Karpas-422 (cell line): ENCODE data around the gene SLC17A9. TPM values are rescaled to one million over a fixed set of nuclear protein-coding genes. Genes with fewer than 3 reads are reported as not detected.

ENCODE experiments used
- DNase-seq: peaks from one replicate; pipeline ENCODE4 v3.0.0-alpha.2; 2015
- H2AFZ ChIP-seq: fragments of 200-600 bp; sonication (generic); 2 replicates; pipeline ENCODE4 v1.6.1; 2014; ENCODE audit warnings: antibody characterized with exemption, low read length, mixed read lengths
- H3K27ac ChIP-seq: fragments of 200-600 bp; sonication (generic); 2 replicates; pipeline ENCODE4 v1.5.1; 2014; ENCODE audit warnings: mild to moderate bottlenecking, low read length, moderate library complexity
- H3K27me3 ChIP-seq: fragments of 200-600 bp; sonication (generic); 2 replicates; pipeline ENCODE4 v1.6.1; 2014; ENCODE audit warnings: low read length, mixed read lengths
- H3K36me3 ChIP-seq: fragments of 200-600 bp; sonication (generic); 2 replicates; pipeline ENCODE4 v1.6.1; 2014; ENCODE audit warnings: low read length, mixed read lengths; ENCODE audit not compliant: insufficient read depth
- H3K4me1 ChIP-seq: fragments of 200-600 bp; sonication (generic); 2 replicates; pipeline ENCODE4 v1.6.1; 2014; ENCODE audit warnings: mild to moderate bottlenecking, low read length, mixed read lengths
- H3K4me2 ChIP-seq: fragments of 200-600 bp; sonication (generic); 2 replicates; pipeline ENCODE4 v1.6.1; 2014; ENCODE audit warnings: low read length, low read depth, mild to moderate bottlenecking; ENCODE audit not compliant: poor library complexity, severe bottlenecking
- H3K4me3 ChIP-seq: fragments of 200-600 bp; sonication (generic); 2 replicates; pipeline ENCODE4 v1.5.1; 2014; ENCODE audit warnings: mild to moderate bottlenecking, antibody characterized with exemption, low read length, mixed read lengths
- H3K79me2 ChIP-seq: fragments of 200-600 bp; sonication (generic); 2 replicates; pipeline ENCODE4 v1.6.1; 2014; ENCODE audit warnings: mild to moderate bottlenecking, low read length, mixed read lengths
- H3K9ac ChIP-seq: fragments of 200-600 bp; sonication (generic); 2 replicates; pipeline ENCODE4 v1.6.0; 2014; ENCODE audit warnings: low read length
- H3K9me2 ChIP-seq: fragments of 200-600 bp; sonication (generic), shearing (Covaris generic); replicated peaks from 2 replicates; pipeline ENCODE4 v1.6.0; 2014; ENCODE audit warnings: mild to moderate bottlenecking, low read length, moderate library complexity; ENCODE audit not compliant: insufficient read depth
- H3K9me3 ChIP-seq: fragments of 300-700, 200-600 bp; sonication (generic); 2 replicates; pipeline ENCODE4 v1.6.1; 2014; ENCODE audit warnings: low read length, mixed read lengths
- H4K20me1 ChIP-seq: fragments of 200-600 bp; sonication (generic); 2 replicates; pipeline ENCODE4 v1.6.1; 2014; ENCODE audit warnings: mild to moderate bottlenecking, antibody characterized with exemption, low read length, low read depth; ENCODE audit not compliant: insufficient read depth
- total RNA-seq: library from RNA; depleted of rRNA; stranded (reverse); fragments of >200 nt; shearing (Covaris generic); gene quantifications from 2 replicates; pipeline ENCODE4 v1.2.3, GENCODE V29; 2014; ENCODE audit warnings: low replicate concordance

The SLC17A9 gene
- total RNA-seq, 1 experiment from 2014 or later = 15.9 TPM

DNA sequence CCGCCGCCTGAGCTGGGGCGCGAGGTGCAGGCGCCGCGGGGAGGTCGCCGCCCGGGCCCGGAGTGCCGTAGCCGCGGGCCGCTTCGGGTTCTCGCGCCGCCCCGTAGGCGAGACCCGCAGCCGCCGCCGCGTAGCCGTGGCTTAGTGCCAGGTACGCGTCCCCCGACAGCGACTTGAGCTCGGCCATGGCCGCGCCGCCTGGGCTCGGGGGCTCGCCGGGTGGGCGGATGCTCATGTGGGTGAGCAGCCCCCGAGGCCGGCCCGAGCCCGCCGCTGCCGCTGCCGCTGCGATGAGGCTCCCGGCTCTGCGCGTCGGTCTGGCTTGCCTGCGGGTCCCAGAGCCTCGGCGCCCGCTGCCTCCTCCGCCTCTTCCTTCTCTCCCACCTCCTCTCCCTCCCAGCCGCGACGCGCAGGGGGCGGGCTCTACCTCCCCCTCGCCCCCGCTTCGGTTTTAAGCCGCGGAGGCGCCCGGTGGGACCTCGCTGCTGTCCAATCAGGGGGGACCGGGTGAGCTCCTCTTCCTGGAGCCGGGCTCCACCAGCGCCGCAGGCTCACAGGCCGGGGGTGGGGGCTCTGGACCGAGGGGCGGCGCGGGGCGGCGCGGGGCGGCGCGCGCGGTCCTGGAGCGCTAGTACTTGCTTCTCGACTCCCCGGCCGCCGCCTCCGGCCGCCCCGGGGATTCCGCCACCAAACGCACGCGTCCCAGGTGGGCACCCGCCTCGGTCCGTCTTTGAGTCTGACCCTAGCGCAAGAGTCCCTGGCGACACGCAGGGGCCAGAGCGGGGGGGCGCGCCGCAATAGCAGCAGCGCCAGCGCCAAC, 54.2 kb downstream of the SLC17A9 start, which contains the start of gene BHLHE23:
Gene BHLHE23, minus strand, starts transcription at position 425 of the 820 bp plus-strand sequence. Its CDS starts 190 bp downstream, at position 235.
- peaks cover 23% of the 10 kb centered on the region for H3K4me1 ChIP-seq
- H4K20me1 ChIP-seq = no peaks in the 10 kb centered on the region
- no peak within 1 kb of the TSS for H3K4me2 ChIP-seq
- H3K27me3 ChIP-seq = no peaks in the 10 kb centered on the region
- no peak for DNase-seq
- H3K27ac ChIP-seq = no peak within 1 kb of the TSS
- H2AFZ ChIP-seq = no peak within 1 kb of the TSS
- no peaks in the 10 kb centered on the region for H3K9me2 ChIP-seq
- H3K36me3 ChIP-seq = no peaks in the 10 kb centered on the region
- no peaks in the 10 kb centered on the region for H3K9me3 ChIP-seq
- no peak within 1 kb of the TSS for H3K4me3 ChIP-seq
- H3K9ac ChIP-seq = no peak within 1 kb of the TSS
- H3K79me2 ChIP-seq = no peaks in the 10 kb centered on the region

DNA sequence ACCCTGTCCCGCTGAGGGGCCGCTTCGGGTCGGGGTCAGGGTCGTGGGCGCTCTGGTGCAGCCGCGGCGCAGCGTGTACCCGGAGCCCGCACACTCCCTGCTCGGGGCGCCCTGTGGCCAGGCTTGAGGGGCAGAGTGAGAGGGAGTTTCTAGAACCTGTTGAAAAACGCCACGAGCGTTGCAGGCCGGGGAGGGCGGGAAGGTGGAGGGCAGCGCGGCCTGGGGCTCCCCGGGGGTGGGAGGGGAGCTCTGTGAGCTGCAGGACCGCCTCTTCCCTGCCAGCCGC, 54.8 kb downstream of the SLC17A9 start:
- no peak overlapping the region for H3K27ac ChIP-seq
- H3K36me3 ChIP-seq = no peaks in the 10 kb centered on the region
- DNase-seq = no peak
- no peak overlapping the region for H2AFZ ChIP-seq
- no peaks in the 10 kb centered on the region for H3K9me2 ChIP-seq
- peaks cover 24% of the 10 kb centered on the region for H3K4me1 ChIP-seq
- no peak overlapping the region for H3K4me2 ChIP-seq
- H3K4me3 ChIP-seq = no peak overlapping the region
- H3K79me2 ChIP-seq = no peaks in the 10 kb centered on the region
- H4K20me1 ChIP-seq = no peaks in the 10 kb centered on the region
- H3K9me3 ChIP-seq = no peaks in the 10 kb centered on the region
- no peak overlapping the region for H3K9ac ChIP-seq
- no peaks in the 10 kb centered on the region for H3K27me3 ChIP-seq

DNA sequence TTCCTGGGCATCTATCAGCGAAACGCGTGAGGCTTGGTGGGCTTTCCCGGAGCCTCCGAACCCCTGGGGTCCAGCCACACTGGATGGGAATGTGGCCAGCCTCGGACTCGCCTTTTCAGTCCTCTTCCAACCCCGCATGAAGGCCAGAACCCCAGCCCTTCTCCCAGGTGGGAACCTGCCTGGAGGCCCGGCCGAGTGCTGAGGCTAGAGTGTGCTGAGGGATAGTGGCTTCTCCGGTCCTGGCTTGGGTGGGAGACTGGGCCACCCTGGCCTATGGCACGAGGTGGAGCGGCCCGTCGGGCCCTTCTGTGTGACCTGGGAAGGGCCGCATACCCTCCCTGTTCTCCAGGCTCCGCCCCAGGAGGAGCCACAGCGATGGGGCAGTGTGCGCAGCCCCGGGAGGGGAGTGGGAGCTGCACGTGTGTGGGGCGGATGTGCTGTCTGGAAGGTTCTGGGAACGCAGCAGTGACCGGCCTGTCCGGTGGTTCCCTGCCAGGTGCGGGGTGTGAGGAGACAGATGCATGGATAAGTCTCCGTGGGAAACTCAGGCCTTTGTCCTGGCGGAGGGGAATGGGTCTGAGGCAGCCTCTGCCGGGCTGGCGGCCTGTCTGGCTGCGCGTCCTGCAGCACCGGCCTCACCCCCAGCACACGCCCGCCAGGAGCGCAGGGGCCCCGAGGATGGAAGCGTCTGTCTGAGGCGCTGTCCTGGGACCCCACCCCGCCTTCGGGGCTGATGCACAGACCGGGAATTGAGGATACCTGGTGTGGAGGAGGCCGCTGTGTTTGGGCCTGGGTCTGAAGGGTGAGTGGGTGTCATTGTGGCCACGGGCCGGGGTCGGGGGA, 55.4 kb downstream of the SLC17A9 start:
- Histone ChIP-seq H3K36me3 (no peaks in the 10 kb centered on the region), H3K4me1 (peaks cover 24% of the 10 kb centered on the region), H3K27ac (no peak overlapping the region), H3K27me3 (no peaks in the 10 kb centered on the region), H3K9me3 (no peaks in the 10 kb centered on the region), H3K9ac (no peak overlapping the region), H3K9me2 (no peaks in the 10 kb centered on the region), H3K4me3 (no peak overlapping the region), H3K4me2 (no peak overlapping the region), H3K79me2 (no peaks in the 10 kb centered on the region), H2AFZ (no peak overlapping the region), H4K20me1 (no peaks in the 10 kb centered on the region)
- DNase-seq = no peak

DNA sequence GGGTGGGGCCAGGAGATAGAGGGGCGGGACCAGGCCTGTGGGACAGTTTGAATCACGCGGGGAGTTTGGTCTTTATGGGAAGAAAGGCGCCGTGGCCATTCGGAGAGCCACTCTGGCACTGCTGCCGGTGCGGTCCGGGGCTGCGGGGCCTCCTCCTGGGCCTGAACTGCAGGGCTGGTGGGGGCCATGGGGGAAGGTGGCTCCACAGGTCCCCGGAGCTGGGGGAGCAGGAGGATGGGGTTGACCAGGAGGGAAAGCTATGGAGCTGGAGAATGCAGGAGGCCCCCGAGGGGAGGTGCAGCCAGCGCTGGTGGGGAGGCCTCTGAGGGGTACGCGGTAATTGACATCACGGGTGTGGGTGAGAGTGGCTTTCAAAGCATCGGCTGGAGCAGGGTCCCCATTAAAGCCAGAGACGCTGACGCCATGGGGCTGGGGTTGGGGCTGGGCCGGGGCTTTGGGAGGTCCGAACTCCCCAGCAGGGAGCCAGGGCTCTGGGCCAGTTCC, 56.1 kb downstream of the SLC17A9 start:
- Histone ChIP-seq H3K9ac (peak overlapping the region; percentile 55; the same call in 1 of the 2 replicates), H3K9me3 (peaks cover 3% of the 10 kb centered on the region; the same call in 1 of the 2 replicates), H3K4me3 (peak overlapping the region; percentile 57; the same call in 1 of the 2 replicates), H4K20me1 (no peaks in the 10 kb centered on the region), H3K4me2 (peak overlapping the region; percentile 56), H3K36me3 (no peaks in the 10 kb centered on the region), H3K79me2 (no peaks in the 10 kb centered on the region), H3K27ac (no peak overlapping the region), H3K9me2 (no peaks in the 10 kb centered on the region), H2AFZ (peak overlapping the region; percentile 86; the same call in 1 of the 2 replicates), H3K4me1 (peaks cover 24% of the 10 kb centered on the region), H3K27me3 (no peaks in the 10 kb centered on the region)
- DNase-seq = no peak

DNA sequence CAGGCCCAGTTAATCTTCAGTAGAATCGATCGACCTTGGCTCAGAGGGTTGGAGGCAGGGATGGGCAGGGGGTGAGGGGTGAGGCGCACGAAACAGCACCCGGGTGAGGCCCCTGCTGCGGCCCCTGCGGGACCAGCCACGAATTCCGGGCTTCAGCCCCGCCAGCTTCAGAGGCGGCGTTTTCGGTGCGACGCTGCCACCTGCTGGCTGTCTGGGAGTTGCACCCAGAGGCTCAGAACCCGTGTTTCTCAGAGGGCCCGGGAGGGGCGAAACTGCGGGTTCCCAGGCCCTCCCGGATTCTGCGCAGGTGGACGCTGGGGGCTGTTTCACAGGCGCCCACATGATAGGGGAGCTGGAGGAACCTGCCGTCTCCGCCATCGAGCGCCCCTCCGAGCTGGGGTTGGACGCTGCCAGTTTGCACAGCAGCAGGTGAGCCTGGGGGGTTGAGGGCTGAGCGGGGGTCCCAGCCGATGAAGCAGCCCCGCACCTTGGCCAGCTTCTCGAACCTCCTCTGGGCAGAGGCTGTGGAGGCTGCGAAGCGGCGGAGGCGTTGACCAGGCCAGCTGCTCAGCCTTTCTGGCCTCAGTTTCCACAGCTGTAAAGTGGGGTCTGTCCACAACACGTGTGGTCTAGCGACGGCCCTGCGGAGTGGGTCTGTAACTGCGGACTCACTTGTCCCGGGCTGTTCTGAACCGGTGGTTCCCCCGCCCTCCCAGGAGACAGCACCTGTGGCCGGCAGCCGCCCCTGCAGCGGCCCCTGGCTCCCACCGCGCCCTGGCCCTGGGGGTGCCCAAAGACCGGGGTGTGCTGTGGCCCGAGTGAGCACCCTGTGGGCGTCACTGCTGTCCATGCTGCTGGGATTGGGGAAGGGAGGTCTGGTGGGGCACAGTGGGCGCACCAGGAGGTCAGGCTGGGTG, 56.8 kb downstream of the SLC17A9 start:
- no peaks in the 10 kb centered on the region for H3K79me2 ChIP-seq
- H4K20me1 ChIP-seq = no peaks in the 10 kb centered on the region
- H3K4me3 ChIP-seq = peak overlapping the region; percentile 57; the same call in 1 of the 2 replicates
- peak overlapping the region; percentile 55 for H3K9ac ChIP-seq
- H3K27ac ChIP-seq = no peak overlapping the region
- no peaks in the 10 kb centered on the region for H3K9me2 ChIP-seq
- peak overlapping the region; percentile 56 for H3K4me2 ChIP-seq
- no peaks in the 10 kb centered on the region for H3K36me3 ChIP-seq
- DNase-seq = peak; percentile 94
- H2AFZ ChIP-seq = peak overlapping the region; percentile 86; the same call in 1 of the 2 replicates
- H3K4me1 ChIP-seq = peaks cover 24% of the 10 kb centered on the region
- peaks cover 3% of the 10 kb centered on the region; the same call in 1 of the 2 replicates for H3K9me3 ChIP-seq
- no peaks in the 10 kb centered on the region for H3K27me3 ChIP-seq

DNA sequence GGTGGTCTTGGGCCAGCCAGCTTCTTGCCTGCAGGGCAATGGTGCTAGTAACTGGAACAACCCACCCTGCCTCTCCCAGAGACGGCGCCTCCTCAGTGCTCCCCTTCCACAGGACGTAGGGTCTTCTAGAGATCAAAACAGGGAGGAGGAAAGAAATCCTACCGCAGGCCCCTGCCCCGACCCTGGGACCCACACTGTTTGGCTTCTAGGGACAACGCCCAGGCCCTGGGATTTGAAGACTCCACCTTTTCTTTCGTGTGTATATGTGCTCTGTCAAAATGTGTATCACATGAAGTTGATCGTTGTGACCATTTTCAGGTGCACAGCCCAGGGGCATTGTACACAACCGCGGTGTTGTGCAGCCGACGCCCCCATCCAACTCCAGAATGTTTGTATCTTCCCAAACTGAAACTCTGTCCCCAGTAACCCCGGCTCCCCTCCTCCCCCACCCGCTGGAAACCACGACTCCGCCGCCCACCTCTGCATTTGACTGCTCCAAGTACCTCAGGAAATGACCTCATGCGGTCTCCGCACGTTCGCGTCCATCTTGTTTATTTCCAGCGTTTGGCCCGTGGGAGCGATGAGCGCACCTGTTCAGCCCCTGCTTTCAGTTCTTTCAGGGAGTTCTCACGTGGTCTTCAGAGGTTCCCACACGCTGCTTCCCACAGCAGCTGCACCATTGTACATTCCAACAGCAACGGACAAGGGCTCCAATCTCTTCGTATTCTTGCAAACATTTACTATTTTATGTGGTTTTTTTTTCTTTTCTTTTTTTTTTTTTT, 57.7 kb downstream of the SLC17A9 start:
- DNase-seq = peak; percentile 60
- peak overlapping the region; percentile 57; the same call in 1 of the 2 replicates for H3K4me3 ChIP-seq
- H3K27ac ChIP-seq = no peak overlapping the region

DNA sequence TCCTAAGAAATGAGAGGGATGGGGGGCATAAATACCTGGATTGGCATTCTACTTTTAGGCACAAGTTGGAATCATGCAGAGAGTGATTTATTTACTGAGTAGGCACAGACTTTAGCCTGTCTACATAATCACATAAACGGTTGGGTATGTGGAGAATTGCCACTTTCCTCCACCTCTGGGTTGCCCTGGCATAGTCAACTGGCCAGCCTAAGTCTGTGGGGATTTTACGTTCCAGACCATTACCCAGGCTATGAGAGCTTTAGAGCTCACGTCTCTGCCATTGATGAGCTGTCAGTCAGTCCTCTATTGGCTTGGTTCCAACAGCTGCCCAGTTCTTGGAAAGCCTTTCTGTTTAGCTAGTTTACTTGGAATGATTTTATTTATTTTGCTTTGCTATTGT, 59.3 kb downstream of the SLC17A9 start:
- Histone ChIP-seq H3K9ac (no peak overlapping the region), H3K9me3 (peaks cover 3% of the 10 kb centered on the region; the same call in 1 of the 2 replicates), H3K9me2 (no peaks in the 10 kb centered on the region), H3K4me3 (no peak overlapping the region), H3K27ac (no peak overlapping the region), H4K20me1 (no peaks in the 10 kb centered on the region), H3K36me3 (no peaks in the 10 kb centered on the region), H3K4me1 (peaks cover 24% of the 10 kb centered on the region), H3K4me2 (no peak overlapping the region), H3K27me3 (no peaks in the 10 kb centered on the region), H2AFZ (no peak overlapping the region), H3K79me2 (no peaks in the 10 kb centered on the region)
- no peak for DNase-seq

More for the DNA sequence above, 57.7 kb downstream of the SLC17A9 start:
- peak overlapping the region; percentile 48 for H3K9ac ChIP-seq
- no peaks in the 10 kb centered on the region for H3K27me3 ChIP-seq
- H4K20me1 ChIP-seq = no peaks in the 10 kb centered on the region
- peak overlapping the region; percentile 56 for H3K4me2 ChIP-seq
- H3K36me3 ChIP-seq = no peaks in the 10 kb centered on the region
- H3K9me3 ChIP-seq = peaks cover 3% of the 10 kb centered on the region; the same call in 1 of the 2 replicates
- peak overlapping the region; percentile 61; the same call in 1 of the 2 replicates for H2AFZ ChIP-seq
- H3K4me1 ChIP-seq = peaks cover 24% of the 10 kb centered on the region
- no peaks in the 10 kb centered on the region for H3K79me2 ChIP-seq
- no peaks in the 10 kb centered on the region for H3K9me2 ChIP-seq
